Activated T-cell treated with anti-CD3 and anti-CD28 coated beads, Interleukin-2, amount 50 U/mL, for 4 hours (primary cell): ENCODE data around the gene KCNJ6. TPM values are rescaled to one million over a fixed set of nuclear protein-coding genes. Genes with fewer than 3 reads are reported as not detected.
"Not testable (repeated sequence)": the region's sequence is repeated elsewhere in the genome, so short reads cannot be mapped to it uniquely, and the experiment has no call there.

Source experiments
- ATAC-seq, 2 donors: fragments of 200-7000 bp; cut with Tn5 transposase; one replicate each; pipeline ENCODE4 v1.10.0; 2021
- DNase-seq: peaks from one replicate; pipeline ENCODE4 v3.0.0-alpha.2; 2020
- H3K27me3 Mint-ChIP-seq: one replicate; pipeline ENCODE4 v1.8.0; 2021; ENCODE audit warnings: low read depth, mixed read lengths
- H3K36me3 Mint-ChIP-seq: one replicate; pipeline ENCODE4 v1.8.0; 2022; ENCODE audit warnings: mixed read lengths; ENCODE audit not compliant: insufficient read depth
- H3K4me1 Mint-ChIP-seq: one replicate; pipeline ENCODE4 v1.8.0; 2021; ENCODE audit warnings: low read depth, mixed read lengths
- H3K4me3 Mint-ChIP-seq: one replicate; pipeline ENCODE4 v1.8.0; 2021; ENCODE audit warnings: mild to moderate bottlenecking, moderate library complexity, mixed read lengths
- H3K9me3 Mint-ChIP-seq: one replicate; pipeline ENCODE4 v1.8.0; 2021; ENCODE audit warnings: mixed read lengths
- total RNA-seq, 3 donors: library from RNA; stranded (reverse); gene quantifications; one replicate each; pipeline ENCODE4 v1.2.1, GENCODE V29; 2021

KCNJ6 gene
- total RNA-seq, 3 donors from 2014 or later, result not detected

GRCh38 chr21:37920302-37920701, 4.0 kb upstream of the KCNJ6 start:
- H3K4me1 Mint-ChIP-seq, H3K36me3 Mint-ChIP-seq, H3K9me3 Mint-ChIP-seq, ATAC-seq, DNase-seq, H3K4me3 Mint-ChIP-seq: not testable (repeated sequence)
- H3K27me3 Mint-ChIP-seq, result peaks cover 46% of the 10 kb centered on the region

DNA sequence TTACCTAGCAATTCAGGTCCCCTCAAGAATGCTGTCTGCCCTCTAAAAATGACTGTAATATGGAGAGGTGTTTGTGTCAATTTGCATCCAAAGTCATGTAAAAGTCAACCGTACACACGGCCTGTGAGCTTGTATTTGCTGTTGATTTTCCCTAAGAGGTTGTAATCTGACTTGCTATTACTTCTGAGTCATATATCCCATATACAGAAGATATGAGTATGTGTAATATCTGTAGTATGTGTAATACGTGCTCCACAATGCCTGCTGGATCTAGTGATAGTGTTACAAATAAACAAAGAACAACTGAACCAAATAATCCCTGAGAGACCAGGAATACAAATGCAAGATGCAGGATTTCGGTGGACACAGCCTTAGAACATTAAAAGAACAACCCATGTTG, 1.4 kb upstream of the KCNJ6 start:
- DNase-seq (no peak), ATAC-seq (no peak)
- no peaks in the 10 kb centered on the region for H3K9me3 Mint-ChIP-seq
- H3K4me1 Mint-ChIP-seq, result peaks cover 4% of the 10 kb centered on the region
- H3K4me3 Mint-ChIP-seq, result no peak overlapping the region
- H3K27me3 Mint-ChIP-seq, result peaks cover 64% of the 10 kb centered on the region
- no peaks in the 10 kb centered on the region for H3K36me3 Mint-ChIP-seq

- no peak for ATAC-seq
- H3K9me3 Mint-ChIP-seq, result no peaks in the 10 kb centered on the region
- H3K27me3 Mint-ChIP-seq, result peaks cover 63% of the 10 kb centered on the region
- H3K4me3 Mint-ChIP-seq, result no peak overlapping the region
- no peaks in the 10 kb centered on the region for H3K36me3 Mint-ChIP-seq
- H3K4me1 Mint-ChIP-seq, result peaks cover 4% of the 10 kb centered on the region
- no peak for DNase-seq
Observed at GRCh38 chr21:37915941-37916309, 332 bp downstream of the KCNJ6 start.

- Mint-ChIP-seq H3K27me3 (peaks cover 62% of the 10 kb centered on the region), H3K9me3 (no peaks in the 10 kb centered on the region), H3K4me3 (no peak overlapping the region), H3K36me3 (no peaks in the 10 kb centered on the region), H3K4me1 (peaks cover 4% of the 10 kb centered on the region)
- ATAC-seq, result no peak
- DNase-seq, result no peak
Observed at GRCh38 chr21:37915497-37915911, 753 bp downstream of the KCNJ6 start.

DNA sequence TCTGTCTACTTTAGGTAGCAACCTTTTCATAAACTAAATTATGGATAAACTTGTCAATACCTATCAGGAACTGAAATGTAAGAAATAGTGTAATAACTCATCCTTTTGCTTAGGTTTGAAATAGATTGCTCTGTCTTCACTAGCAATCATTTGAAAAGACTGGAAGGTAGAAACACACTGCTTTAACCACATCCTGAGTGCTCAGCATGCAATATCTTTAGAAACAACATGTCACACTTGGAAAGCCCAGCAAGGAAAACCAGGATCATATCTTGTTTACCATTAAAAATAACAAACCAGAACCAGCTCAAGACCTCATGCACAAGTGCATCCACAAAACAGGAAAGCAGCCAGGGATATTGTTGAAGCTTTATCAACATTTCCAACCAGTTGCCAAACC, 3.6 kb downstream of the KCNJ6 start:
- no peaks in the 10 kb centered on the region for H3K9me3 Mint-ChIP-seq
- H3K4me1 Mint-ChIP-seq, result peaks cover 4% of the 10 kb centered on the region
- peaks cover 49% of the 10 kb centered on the region for H3K27me3 Mint-ChIP-seq
- no peak overlapping the region for H3K4me3 Mint-ChIP-seq
- DNase-seq, result no peak
- no peak for ATAC-seq
- no peaks in the 10 kb centered on the region for H3K36me3 Mint-ChIP-seq

DNA sequence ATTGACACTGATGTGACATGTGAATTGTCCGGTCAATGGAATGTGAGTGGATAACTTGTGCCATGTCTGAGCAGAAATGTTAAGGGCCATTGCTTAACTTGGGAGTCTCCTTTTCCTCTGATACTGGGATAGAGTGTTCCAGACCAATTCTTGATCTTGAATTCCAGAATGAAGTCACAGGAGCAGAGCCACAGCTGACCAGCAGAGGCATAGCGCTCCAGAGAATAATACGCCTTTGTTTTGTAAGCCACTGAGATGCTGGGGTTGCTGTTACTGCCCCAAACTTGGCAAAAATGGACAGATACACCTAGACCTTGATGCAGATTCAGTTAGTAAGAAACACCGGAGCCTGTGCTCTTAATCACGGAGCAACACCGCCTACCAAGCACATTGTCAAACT, 6.3 kb downstream of the KCNJ6 start:
- DNase-seq (no peak), ATAC-seq (no peak)
- Mint-ChIP-seq H3K4me3 (no peak overlapping the region), H3K27me3 (peaks cover 42% of the 10 kb centered on the region), H3K36me3 (no peaks in the 10 kb centered on the region), H3K9me3 (no peaks in the 10 kb centered on the region), H3K4me1 (no peaks in the 10 kb centered on the region)

DNA sequence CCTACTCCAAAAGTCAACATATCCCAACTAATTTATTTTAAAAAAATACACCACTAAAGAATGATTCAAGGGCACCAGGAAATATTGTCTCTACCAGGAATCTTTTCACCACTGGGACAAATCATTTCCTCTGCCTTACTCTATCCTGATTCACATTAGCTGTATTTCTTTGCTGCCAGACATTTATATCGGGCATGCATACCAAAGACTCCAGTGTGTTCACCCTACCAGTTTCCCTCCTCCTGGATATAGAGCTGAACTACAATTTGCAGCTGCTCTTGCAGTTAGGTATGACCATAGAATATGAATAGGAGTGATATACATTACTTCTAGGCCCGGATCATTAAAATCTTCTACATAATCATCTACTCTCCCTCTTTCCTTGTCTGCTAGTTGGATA, 7.6 kb downstream of the KCNJ6 start:
- Mint-ChIP-seq H3K4me1 (no peaks in the 10 kb centered on the region), H3K27me3 (peaks cover 34% of the 10 kb centered on the region), H3K4me3 (no peak overlapping the region), H3K36me3 (no peaks in the 10 kb centered on the region), H3K9me3 (no peaks in the 10 kb centered on the region)
- DNase-seq (no peak), ATAC-seq (no peak)

GRCh38 chr21:37907076-37907475, 9.2 kb downstream of the KCNJ6 start:
- peaks cover 21% of the 10 kb centered on the region for H3K27me3 Mint-ChIP-seq
- H3K36me3 Mint-ChIP-seq, result no peaks in the 10 kb centered on the region

DNA sequence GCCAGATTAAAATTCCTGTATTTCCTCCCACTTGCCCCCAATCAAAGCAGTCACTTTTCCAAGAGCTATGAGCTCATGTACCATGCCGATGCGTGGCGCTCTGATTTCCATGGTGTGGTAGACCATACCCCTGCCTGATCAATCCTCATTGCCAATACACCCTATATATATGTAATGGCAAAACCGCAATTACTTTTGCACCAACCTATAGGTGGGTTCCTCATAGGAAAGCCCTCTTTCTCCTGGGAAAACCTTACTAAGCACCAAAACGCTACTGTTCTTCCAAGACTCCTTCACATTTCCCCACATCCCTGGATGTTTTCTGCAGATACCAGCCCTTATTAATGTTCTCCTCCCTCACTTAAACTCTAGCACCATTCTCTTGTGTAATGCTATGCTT, 11.0 kb downstream of the KCNJ6 start:
- Mint-ChIP-seq H3K9me3 (no peaks in the 10 kb centered on the region), H3K4me3 (no peak overlapping the region), H3K27me3 (peaks cover 15% of the 10 kb centered on the region), H3K36me3 (no peaks in the 10 kb centered on the region), H3K4me1 (no peaks in the 10 kb centered on the region)
- DNase-seq (no peak), ATAC-seq (no peak)

More at GRCh38 chr21:37907076-37907475, 9.2 kb downstream of the KCNJ6 start:
- H3K4me1 Mint-ChIP-seq, result no peaks in the 10 kb centered on the region
- DNase-seq, result no peak
- no peak for ATAC-seq
- H3K9me3 Mint-ChIP-seq, result no peaks in the 10 kb centered on the region
- no peak overlapping the region for H3K4me3 Mint-ChIP-seq

- no peaks in the 10 kb centered on the region for H3K36me3 Mint-ChIP-seq
- no peak overlapping the region for H3K4me3 Mint-ChIP-seq
- peaks cover 13% of the 10 kb centered on the region for H3K27me3 Mint-ChIP-seq
- no peaks in the 10 kb centered on the region for H3K9me3 Mint-ChIP-seq
- DNase-seq, result no peak
- ATAC-seq, result no peak
- H3K4me1 Mint-ChIP-seq, result no peaks in the 10 kb centered on the region
Observed at GRCh38 chr21:37904856-37905255, 11.4 kb downstream of the KCNJ6 start.

DNA sequence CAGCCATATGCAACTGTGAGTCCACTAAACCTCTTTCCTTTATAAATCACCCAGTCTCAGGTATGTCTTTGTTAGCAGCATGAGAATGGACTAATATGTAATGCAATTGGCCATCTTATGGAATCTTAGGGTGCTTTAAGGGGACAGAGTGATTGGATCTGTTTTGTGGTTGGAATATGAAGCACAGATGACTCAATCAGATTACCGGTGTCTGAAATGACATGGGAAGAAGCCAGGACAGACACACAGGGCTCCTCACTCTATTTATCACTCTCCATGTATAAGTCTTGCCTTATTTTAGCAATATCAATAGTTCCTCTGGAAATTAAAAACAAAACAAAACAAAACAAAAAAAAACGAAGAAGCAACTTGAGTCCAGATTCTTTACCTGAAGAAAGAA, 12.9 kb downstream of the KCNJ6 start:
- Mint-ChIP-seq H3K27me3 (peaks cover 14% of the 10 kb centered on the region), H3K36me3 (no peaks in the 10 kb centered on the region), H3K4me1 (no peaks in the 10 kb centered on the region), H3K9me3 (no peaks in the 10 kb centered on the region), H3K4me3 (no peak overlapping the region)
- DNase-seq (no peak), ATAC-seq (no peak)

GRCh38 chr21:37899146-37899545, 17.1 kb downstream of the KCNJ6 start:
- Mint-ChIP-seq H3K4me1 (no peaks in the 10 kb centered on the region), H3K36me3 (no peaks in the 10 kb centered on the region), H3K4me3 (no peak overlapping the region), H3K9me3 (no peaks in the 10 kb centered on the region), H3K27me3 (peaks cover 8% of the 10 kb centered on the region)
- DNase-seq, result no peak
- no peak for ATAC-seq

- H3K9me3 Mint-ChIP-seq, result no peaks in the 10 kb centered on the region
- H3K36me3 Mint-ChIP-seq, result no peaks in the 10 kb centered on the region
- no peak for ATAC-seq
- H3K4me3 Mint-ChIP-seq, result no peak overlapping the region
- H3K4me1 Mint-ChIP-seq, result no peaks in the 10 kb centered on the region
- no peak for DNase-seq
- peaks cover 8% of the 10 kb centered on the region for H3K27me3 Mint-ChIP-seq
Observed at GRCh38 chr21:37896788-37897187, 19.5 kb downstream of the KCNJ6 start.

- no peak for ATAC-seq
- Mint-ChIP-seq H3K4me3 (no peak overlapping the region), H3K4me1 (no peaks in the 10 kb centered on the region)
Observed at GRCh38 chr21:37891972-37892371, 24.3 kb downstream of the KCNJ6 start.

DNA sequence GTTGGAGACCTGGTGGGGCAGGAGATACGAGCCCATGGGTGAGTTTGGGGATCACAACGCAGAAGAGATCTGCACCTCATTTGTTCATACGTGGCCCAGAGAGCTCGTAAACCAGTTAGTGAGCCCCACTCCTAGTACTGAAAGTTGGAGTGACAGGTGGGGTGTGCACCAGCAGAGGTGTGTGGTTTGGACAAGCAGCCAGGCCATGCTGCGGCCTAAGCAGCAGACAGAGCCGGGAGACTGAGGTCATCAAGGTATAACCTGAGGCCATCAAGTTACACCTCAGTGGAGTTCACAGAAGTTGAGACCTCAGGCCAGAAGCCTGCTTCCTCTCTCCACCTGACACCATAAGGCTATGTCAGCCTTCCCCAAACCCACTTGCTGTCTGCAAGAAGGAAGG, 27.6 kb downstream of the KCNJ6 start:
- ATAC-seq (no peak), DNase-seq (no peak)
- Mint-ChIP-seq H3K27me3 (peaks cover 11% of the 10 kb centered on the region), H3K4me1 (no peaks in the 10 kb centered on the region), H3K4me3 (no peak overlapping the region), H3K9me3 (no peaks in the 10 kb centered on the region), H3K36me3 (no peaks in the 10 kb centered on the region)

More at GRCh38 chr21:37891972-37892371, 24.3 kb downstream of the KCNJ6 start:
- H3K27me3 Mint-ChIP-seq, result peaks cover 11% of the 10 kb centered on the region
- no peaks in the 10 kb centered on the region for H3K36me3 Mint-ChIP-seq
- no peaks in the 10 kb centered on the region for H3K9me3 Mint-ChIP-seq
- DNase-seq, result no peak

GRCh38 chr21:37886726-37887299, 29.4 kb downstream of the KCNJ6 start:
- peaks cover 11% of the 10 kb centered on the region for H3K27me3 Mint-ChIP-seq
- H3K4me1 Mint-ChIP-seq, result no peaks in the 10 kb centered on the region
- DNase-seq, result no peak
- no peak overlapping the region for H3K4me3 Mint-ChIP-seq
- no peak for ATAC-seq
- no peaks in the 10 kb centered on the region for H3K9me3 Mint-ChIP-seq
- H3K36me3 Mint-ChIP-seq, result no peaks in the 10 kb centered on the region
